ENCODE data around the gene RPL18. TPM values are rescaled to one million over a fixed set of nuclear protein-coding genes. Genes with fewer than 3 reads are reported as not detected.

Gene RPL18
- total and polyA plus RNA-seq, 2 experiments from 2014 or later, result 1,898 to 2,011 TPM

- TF ChIP-seq ZNF462 (CRISPR knock-in tag; IDR thresholded peaks at IDR 0.05) (no peak), REST (IDR thresholded peaks at IDR 0.05; ENCODE audit: unreplicated experiment) (no peak), ETS1 (IDR thresholded peaks at IDR 0.05) (no peak), STAT1 (IDR thresholded peaks at IDR 0.05; ENCODE audit: unreplicated experiment) (no peak), JUNB (IDR thresholded peaks at IDR 0.05; ENCODE audit: unreplicated experiment) (no peak), EZH2 (IDR thresholded peaks at IDR 0.05; ENCODE audit: low read depth, unreplicated experiment) (no peak), ZNF114 (CRISPR knock-in tag; IDR thresholded peaks at IDR 0.05) (no peak), ZNF331 (CRISPR knock-in tag; IDR thresholded peaks at IDR 0.05; ENCODE audit: low read depth) (no peak), CREB1 (CRISPR knock-in tag; IDR thresholded peaks at IDR 0.05; ENCODE audit: low read depth) (no peak), NANOG (IDR thresholded peaks at IDR 0.05; ENCODE audit: borderline replicate concordance) (no peak), CTCF (conservative IDR thresholded peaks at IDR 0.05; ENCODE audit: low read depth in 2 of 2) (no peak)
Observed at GRCh38 chr19:48633148-48634035, 14.4 kb upstream of the RPL18 start (continued).
